Adrenal gland (tissue), 5 donors: ENCODE measurements around the gene KLHL10.
"Not testable (repeated sequence)": the region's sequence is repeated elsewhere in the genome, so short reads cannot be mapped to it uniquely, and the experiment has no call there.

Experiments
- CTCF ChIP-seq, 6 experiments: fragments of 450-650 bp in 4 of 6; fragments of 200-600 bp in 2 of 6; sonication (generic) in 1 of 6; IDR thresholded peaks; 1 replicate in 5 of 6; 2 replicates in 1 of 6; pipeline versions ENCODE4 v1.5.1 to v1.8.0; 2016 to 2021; ENCODE audit warnings: antibody characterized with exemption in 6 of 6, mild to moderate bottlenecking in 2 of 6, moderate library complexity in 1 of 6
- POLR2A ChIP-seq, 2 donors: fragments of 450-650 bp; IDR thresholded peaks; one replicate each; pipeline ENCODE4 v1.6.1; 2017; ENCODE audit warnings: antibody characterized with exemption in 2 of 2, mild to moderate bottlenecking in 2 of 2, moderate library complexity in 1 of 2
- donor health status: DM: no; HTN: no; CAD: no.

GRCh38 chr17:41851382-41851781 is 13.8 kb downstream of the KLHL10 start:
- not testable (repeated sequence) for TF ChIP-seq CTCF, POLR2A (IDR thresholded peaks at IDR 0.05)
